CD4-positive, alpha-beta T cell treated with Interleukin-17A for 1 hour (primary cell): Measurements from ENCODE around the gene RAB11FIP5.
"Not testable (repeated sequence)": the region's sequence is repeated elsewhere in the genome, so short reads cannot be mapped to it uniquely, and the experiment has no call there.

Experiments used
- DNase-seq: peaks from one replicate; pipeline ENCODE4 v3.0.0-alpha.2; 2020

Gene RAB11FIP5

DNA sequence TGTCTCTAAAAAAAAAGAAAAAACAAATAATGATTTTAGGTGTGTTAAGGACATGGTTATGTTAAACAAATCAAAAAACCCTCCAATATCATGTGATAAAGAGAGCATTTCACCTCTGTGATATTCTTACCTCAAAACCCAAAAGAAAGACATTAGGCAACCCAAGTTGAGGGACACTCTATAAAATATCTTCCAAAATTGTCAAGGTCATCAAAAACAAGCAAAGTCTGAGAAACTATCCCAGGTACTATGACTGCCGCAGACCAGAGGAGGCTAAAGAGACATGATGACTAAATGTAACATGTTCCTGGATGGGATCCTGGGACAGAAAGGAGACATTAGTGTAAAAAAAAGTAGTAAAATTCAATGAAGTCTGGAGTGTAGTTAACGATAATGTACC, 45.7 kb downstream of the RAB11FIP5 start:
- no peak for DNase-seq

DNA sequence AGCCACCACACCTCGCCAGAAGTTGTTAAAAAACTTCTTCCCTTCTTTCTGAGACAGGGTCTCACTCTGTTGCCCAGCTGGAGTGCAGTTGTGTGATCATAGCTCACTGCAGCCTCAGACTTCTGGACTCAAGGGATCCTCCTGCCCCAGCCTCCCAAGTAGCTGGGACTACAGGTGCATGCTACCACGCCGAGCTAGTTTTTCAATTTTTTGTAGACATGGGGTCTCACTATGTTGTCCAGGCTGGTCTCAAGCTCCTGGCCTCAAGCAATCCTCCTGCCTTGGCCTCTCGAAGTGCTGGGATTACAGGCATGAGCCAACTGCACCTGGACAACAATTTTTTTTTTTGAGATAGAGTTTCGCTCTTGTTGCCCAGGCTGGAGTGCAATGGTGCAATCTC, 47.7 kb downstream of the RAB11FIP5 start:
- DNase-seq: not testable (repeated sequence)

DNA sequence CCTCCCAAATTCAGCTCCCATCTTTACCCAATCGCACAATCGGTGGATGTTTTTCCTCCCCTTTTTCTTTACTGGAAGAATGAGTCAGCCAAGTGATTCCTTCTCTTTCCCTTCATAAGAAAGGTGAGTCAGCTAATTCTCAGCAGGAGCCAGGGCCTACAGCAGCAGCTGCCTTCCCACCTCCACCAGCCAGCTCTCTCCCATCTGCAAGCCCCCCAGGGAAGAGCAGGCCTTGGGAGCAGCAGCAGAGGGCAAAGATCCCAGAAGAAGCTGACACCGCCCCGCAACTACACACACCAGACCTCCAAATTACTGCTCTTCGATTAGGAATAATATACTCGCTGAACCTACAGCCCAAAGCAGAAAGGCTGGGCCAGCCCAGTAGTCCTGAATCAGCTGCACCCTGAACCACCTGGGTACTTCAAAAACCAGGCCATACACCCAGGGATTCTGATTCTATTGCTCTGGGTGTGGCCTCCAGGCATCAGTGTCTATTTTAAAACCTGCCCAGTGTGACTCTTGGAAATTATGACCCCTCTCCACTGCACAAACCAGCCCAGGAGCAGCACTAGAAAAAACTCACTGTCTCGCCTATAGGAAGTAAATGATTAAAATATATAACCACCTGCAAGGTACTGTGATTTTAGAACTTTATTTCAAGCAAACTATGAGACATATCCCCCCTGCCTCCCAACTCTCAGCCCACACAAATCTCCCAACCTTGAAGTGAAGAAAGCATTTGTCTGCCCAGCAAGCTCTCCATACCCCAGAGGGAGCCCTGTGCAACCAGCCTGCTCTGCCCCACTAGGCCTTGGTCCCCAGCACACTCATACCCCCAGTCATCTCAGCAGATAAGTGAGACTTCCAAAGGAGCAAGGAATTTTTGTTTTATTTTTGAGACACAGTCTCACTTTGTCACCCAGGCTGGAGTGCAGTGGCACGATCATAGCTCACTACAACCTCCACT, 48.6 kb downstream of the RAB11FIP5 start:
- no peak for DNase-seq

DNA sequence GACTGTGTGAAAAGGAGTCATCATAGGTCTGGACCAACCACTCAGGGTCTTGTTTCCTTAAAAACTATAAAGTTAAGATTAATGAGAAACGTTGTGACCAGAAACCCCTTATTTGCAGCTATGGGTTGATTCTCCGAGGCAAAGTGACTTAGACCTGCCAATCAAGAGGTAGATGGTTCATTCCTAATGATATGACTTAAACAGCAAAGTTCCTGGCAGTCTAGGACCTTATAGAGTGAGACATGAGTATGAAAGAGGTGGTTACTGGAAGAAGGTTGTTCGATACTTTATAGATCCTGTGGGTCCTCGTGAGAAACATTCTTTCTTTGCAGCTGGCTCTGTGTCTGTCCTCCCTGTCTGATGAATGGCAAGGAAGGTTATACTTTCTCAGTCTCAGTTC, 49.3 kb downstream of the RAB11FIP5 start:
- no peak for DNase-seq

DNA sequence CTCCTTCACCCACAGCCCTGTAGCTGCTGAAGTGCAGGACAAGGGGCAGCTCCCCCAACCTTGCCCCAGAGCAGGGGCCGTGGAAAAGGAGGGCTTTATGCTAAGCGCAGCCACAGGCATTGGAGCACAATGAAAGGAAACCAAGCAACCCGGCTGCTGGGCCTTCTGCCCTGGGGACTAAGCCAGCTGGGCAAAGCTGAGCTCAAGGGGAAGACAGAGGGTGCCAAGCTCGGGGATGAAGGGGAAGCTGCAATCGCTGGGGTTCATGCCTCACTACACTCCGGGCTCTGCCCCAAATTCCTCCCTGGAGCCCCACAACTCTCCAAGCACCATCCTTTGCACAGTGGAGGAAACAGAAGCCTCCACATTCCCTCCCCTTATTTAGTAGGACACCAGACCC, 53.6 kb downstream of the RAB11FIP5 start:
- DNase-seq: no peak

DNA sequence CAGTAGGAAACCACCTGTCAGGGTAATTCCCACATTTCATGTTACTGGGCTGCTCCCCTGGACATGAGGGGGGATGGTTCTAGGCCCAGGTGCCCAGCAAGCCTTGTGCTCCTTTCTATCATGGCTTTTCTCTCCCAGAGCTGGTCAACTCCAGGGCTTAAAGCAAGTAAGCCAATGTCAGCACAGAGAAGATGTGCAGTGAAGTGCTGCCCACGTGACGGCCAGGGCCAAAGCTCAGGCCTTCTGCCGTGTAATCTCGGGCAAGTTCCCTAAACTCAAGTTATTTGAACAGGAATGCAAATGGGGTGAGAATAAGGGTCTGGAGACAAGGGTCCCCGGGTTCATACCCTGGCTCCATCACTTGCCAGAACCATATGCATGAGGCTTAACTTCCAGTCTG, 57.8 kb downstream of the RAB11FIP5 start:
- no peak for DNase-seq

DNA sequence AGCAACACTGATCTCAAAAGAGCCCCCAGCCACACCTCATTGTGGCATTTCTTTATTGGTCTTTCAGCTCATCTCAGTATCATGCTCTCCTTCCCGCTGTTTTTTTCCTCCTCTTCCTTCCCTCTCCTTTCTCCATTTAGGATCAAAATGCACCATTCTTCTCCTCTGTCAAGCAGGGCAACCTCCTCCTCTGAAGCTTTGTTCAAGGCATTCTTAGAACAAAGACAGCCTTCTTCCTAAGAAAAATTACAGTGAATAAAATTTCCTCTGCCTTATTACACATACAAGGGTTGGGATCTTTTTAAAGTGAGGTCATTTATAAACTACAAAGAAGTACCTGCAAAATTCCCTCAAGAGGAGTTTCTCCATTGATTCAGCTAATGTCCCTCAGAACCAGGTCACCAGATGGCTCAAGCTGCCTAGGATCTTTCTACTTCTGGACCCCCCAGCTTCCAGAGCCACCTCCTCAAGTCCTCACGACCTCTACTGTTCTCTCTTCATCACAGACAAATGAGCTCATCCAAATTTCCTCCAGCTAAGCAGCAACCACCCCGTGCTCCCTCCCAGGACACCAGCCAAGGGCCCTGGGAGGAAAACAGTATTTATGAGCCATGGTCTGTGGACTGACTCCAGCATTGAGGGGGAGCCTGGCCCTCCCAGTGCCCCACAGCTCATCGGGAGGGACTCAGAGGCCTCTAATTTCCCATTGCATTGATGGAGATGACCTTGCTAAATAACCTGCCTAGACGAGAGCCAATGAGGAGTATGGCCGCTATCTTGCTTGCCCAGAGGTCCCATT, 59.2 kb downstream of the RAB11FIP5 start:
- DNase-seq: no peak

DNA sequence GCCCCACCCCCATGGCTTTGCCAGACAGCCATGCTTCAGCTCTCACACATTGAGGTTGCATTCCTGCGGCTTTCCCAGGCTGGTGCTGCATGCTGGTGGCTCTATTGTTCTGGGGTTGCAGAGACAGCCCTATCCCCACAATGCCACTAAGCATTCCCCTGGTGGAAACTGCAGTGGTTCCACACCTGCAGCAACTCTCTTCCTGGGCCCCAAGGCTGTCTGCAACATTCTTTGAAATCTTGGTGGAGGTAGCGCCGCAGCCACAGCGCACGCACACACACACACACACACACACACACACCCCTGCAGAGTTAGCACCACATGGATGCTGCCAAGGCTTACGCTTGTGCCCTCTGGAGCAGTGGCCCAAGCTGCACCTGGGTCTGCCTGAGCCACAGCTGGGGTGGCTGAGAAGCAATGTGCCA, 62.6 kb downstream of the RAB11FIP5 start:
- no peak for DNase-seq

DNA sequence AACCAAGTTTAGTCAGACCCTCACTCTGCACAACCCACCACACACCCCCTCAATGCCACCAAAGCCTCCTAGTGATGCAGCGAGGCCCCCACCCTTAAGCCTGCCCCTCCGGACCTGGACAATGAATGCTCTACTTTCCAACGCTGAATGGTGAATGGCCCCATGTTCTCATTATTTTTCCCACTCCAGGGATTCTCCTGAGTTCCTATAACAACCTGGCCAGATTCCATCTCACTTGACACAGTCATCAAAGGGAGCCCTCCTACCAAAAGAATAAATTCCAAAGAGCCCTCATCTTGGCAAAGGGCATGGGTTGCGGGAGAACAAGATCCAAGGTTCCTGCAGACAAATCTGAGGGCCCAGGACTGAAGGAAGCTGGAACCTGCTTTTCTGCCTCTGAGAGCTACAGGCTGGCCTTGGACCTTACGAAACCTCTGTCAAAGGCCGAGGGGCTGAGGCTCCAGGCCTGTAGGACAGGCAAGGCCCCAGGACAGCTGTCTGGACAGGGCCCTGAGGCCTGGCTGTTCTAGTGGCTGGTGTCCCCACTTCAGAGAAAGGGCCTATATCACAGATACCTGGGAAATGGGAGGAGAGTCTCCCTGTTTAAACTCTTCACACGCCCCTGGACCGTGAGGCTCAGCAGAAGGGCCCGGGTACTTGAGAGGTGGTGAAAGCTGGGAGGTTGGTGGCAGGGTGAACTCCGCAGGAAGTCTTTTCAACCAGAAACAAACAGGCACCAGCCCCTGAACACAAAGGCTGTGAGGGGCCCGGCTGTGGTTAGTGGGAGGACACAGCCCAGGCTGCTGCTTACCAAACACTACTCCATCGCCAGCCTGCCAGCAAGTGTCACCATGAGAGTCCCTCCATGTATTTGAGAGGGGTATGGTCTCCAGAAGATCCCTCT, 68.6 kb downstream of the RAB11FIP5 start:
- no peak for DNase-seq

DNA sequence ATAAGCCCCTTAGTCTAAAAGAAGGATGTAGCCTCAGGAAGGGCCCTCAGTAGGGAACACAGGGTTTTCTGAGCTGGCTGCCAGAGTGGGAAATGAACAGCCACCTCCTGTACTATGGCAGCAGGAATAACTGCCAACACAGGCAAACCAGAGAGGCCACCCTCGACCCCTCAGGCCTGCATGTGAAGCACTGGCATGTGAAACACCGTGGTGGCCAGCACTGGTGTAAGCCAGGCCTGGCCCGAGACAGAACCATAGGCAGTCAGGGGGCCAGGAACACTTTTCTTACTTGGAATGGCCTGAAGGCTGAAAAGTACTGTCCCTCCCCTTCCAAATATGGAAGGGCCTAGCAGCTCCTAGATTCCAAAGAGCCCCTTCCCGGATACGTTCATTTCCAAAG, 69.5 kb downstream of the RAB11FIP5 start:
- no peak for DNase-seq

DNA sequence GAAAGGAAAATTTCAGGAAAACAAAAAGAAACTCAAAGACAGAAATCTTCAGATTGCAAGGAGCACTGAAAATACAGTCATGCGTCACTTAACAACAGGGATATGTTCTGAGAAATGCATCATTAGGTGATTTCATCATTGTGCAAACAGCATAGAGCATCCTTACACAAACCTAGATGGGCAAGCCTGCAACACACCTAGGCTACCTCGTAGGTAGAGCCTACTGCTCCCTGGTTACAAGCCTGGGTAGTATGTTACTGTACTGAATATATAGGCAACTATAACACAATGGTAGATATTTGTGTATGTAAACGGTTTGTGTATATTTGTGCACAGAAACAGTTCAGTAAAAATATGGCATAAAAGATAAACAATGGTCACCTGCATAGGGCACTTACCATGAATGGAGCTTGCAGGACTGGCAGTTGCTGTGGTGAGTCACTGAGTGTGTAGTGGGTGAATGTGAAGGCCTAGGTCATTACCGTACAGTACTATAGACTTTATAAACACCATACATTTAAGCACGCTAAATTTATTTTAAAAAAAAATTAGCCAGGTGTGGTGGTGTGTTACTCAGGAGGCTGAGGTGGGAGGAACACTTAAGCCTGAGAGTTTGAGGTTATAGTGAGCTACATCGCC, 74.7 kb downstream of the RAB11FIP5 start:
- no peak for DNase-seq

DNA sequence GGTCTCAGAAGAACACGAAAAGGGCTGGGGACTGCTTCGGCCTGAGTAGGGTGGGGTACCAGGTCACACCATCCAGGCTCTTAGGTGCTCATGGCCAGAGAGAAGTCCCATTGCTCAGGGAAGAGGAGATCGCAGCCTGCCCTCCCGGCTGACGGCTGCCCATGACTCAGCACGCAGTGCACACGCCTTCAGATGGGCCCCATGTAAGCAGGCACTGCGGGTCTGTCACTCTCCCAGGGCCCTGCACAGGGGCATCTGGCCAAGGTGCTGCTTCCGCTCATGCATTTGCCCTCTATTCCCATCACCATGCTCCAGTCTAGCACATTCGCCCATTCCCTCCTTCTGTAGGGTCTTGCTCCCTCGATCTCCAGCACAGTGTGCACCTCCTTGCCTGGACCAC, 76.0 kb downstream of the RAB11FIP5 start:
- no peak for DNase-seq

DNA sequence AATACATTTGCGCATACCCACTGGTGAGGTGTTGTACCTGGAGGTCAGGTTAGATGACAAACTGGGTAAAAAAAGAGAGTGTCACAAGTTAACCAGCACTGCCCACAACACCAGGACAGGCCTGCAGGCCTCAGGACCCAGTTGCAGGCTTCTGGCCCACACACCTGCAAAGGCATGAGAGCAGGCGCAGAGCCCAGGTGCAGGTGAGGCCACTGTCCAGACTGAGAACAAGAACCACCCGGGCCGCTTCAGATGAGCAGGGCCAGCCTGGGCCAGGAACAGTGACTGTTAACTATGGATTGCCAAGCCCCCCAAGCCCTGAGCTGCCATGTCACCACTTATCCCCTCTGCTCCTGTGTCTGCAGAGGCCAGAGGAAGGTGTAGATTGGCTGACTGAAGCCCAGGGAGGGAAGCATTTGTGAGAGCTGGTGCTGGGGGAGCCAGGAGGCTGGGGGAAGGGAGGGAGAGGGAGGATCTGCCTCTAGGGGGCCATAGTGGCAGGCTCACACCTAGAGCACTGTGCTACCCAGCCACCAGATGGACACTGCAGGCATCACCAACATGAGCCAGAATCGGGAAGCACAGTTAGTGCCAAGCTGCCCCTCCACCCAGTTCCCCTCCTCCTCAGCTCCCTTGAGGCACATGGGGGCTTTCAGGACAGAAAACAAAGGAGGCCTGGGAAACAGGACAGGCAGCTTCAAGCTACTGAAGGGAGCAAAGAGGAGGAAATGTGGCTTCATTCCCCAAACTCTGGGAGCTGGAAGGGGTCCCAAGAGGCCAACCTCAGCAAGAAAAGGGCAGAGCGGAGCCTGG, 76.6 kb downstream of the RAB11FIP5 start:
- no peak for DNase-seq

DNA sequence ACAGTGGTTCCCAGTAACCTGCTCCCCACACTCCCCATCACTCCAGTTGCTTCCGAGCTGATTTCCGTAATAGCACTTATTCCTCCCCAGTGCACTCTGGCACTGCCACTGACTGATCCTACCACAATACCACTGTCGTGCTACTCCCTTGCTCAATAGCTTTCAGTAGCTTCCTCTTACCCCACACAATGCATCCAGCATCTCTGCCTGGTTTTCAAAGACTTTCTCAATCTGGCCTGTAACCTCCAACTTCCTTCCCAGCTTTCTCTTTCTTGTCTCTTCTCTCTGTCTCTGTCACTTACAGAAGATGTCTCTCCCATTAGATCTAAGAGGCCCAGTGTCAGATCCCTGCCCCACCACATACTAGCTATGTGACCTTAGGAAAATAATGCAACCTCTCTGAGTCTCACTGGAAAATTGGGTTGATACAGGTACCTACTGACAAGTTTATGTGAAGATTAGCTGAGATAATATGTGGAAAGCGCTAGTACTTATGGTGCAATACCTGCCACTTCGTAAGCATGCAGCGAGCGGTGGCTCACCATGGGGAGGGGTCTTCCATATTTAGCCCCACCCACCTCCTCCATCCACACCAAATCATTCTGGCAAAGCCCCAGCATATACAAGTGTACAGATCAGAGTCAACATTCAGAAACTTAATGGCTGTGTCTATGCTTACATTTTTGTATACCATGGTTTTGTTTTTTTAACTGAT, 77.9 kb downstream of the RAB11FIP5 start:
- DNase-seq: no peak

DNA sequence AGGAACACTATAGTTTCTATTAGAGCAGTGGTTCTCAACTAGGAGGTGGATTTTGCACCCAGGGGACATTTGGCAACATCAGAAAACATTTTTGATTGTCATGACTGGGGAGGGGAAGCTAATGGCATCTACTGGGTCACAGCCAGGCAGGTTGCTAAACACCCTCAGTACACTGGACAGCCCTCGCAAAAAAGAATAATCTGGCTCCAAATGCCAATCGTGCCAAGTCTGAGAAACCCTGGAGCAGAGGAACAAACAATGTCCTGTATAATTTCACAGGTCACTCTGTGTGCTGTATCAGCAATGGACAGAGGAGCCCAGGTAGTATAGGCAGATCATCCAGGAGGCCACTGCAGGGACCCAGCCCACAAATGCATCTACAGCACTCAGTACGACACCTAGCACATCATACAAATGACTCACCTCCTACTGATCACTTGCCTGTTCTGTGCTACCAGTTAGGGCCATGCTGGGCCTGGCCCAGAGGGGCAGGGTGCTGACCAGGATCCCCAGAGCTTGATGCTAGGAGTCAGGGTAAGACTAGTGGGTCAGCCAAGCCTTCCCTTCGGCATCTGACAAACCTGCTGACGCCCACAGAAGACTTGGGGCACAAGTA, 78.9 kb downstream of the RAB11FIP5 start:
- DNase-seq: no peak

DNA sequence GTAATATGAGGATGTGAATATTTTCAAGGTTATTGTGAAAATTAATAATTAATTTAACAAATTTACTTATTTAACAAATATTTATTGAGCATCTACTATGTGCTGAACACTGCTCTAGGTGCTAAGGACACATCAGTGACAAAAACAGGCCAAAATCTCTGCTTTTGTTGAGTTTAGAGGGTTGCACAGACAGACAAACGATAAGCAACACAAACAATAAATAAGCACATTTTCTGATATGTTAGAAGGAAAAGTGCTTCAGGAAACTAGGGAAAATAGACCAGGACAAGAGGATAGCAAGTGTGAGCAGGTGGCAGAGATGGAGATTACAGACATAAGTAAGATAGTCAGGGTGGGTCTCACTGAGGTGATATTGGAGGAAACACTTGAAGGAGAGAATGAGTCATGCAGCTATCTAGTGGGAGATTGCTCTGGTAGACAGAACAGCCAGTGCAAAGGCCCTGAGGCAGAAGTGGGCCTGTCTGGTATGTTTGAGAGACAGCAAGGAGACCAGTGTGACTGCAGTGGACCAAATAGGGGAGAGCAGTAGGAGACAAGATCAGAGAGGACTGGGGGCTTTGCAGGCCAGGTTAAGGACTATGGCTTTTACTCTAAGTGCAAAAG, 79.5 kb downstream of the RAB11FIP5 start:
- no peak for DNase-seq

DNA sequence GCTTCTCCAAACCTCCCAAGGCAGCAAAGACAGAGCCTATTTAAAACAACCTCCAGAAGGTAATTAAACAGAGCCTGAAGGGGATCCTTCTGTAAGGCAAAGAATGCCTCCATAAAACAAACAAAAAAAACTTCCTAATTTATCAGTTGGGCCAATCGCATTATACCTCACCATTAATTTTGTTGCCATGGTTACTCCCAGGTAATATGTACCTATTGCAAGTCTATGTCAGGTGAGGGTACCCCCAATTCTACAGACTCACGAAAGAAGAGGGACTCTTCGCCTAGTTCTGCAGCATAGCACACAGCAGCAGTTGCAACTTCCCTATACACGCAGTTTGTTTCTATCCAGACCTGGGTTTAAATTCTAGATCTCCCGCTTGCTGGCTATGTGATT, 80.0 kb downstream of the RAB11FIP5 start:
- no peak for DNase-seq

DNA sequence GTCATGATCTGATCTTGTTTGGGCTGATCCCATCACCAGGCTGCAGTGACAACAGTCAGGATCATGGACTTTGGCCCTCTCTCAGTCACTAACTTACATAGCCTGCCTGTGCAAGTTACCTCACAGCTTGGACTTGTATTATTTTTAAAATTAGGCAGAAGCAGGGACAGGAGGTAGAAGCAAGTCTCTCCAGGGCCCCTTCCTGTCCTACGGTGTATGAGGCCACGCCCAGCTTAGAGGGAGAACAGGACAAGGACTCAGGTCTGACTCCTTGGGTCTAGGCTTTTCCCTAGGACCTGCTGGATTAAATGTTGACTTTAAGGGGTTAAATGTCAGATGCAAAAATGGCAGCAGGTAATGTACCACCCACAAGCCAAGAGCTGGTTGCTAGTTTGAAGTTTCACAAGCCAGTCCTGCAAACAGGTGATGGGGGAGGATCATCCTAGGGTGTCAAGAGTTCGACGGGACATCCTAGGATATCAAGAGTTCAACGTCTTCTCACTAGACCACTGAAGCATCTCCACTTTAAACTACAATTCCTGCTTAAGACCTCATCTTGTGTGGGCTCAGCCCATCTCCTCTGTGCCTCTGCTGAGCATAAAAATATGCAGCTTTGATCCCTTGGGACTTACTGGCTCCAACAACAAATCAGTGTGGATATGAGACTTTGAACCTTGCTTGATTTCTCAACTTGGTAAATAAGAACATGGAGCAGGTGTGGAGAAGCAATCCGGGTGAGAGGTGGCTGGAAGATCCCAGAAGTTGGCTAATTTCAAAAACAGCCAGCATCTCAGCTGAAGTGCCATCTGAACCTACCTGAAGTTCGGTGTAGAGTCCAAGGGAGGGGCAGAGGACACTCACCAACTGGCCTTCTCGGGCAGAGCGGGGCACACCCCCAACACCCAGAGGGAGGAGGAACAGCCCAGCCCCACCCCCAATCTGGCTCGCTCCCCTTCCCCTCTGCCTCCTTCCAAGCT, 80.7 kb downstream of the RAB11FIP5 start:
- no peak for DNase-seq
